AG04450 (cell line): ENCODE measurements around the gene RPH3AL. TPM values are rescaled to one million over a fixed set of nuclear protein-coding genes. Genes with fewer than 3 reads are reported as not detected.
"Not testable (repeated sequence)": the region's sequence is repeated elsewhere in the genome, so short reads cannot be mapped to it uniquely, and the experiment has no call there.

Source experiments
- CTCF ChIA-PET: fragments of 300-600, 350-600 bp; formaldehyde crosslinking; extraction: SDS; loops from one replicate; lab custom pipeline; 2022; ENCODE audit warnings: antibody characterized with exemption, inconsistent platforms; lab: Charles Lee
- POLR2A ChIA-PET: fragments of 350-600 bp; formaldehyde crosslinking; extraction: SDS; loops from one replicate; lab custom pipeline; 2021; ENCODE audit warnings: antibody characterized with exemption, inconsistent platforms; lab: Yijun Ruan, JAX
- DNase-seq: peaks from one replicate; pipeline ENCODE4 v3.0.0-alpha.2; 2011; ENCODE audit warnings: low read depth, low spot score
- H3K27ac ChIP-seq: one replicate; pipeline ENCODE4 v1.5.1; 2012; ENCODE audit warnings: low read depth, low read length, control low read depth
- H3K27me3 ChIP-seq: one replicate; pipeline ENCODE4 v1.6.0; 2012; ENCODE audit warnings: low read length; ENCODE audit not compliant: control insufficient read depth, insufficient read depth
- H3K4me3 ChIP-seq: 2 replicates; pipeline ENCODE4 v1.5.1; 2011; ENCODE audit warnings: mild to moderate bottlenecking, low read depth, low read length, control low read depth
- H3K9me3 ChIP-seq: 2 replicates; pipeline ENCODE4 v1.5.1; 2012; ENCODE audit warnings: low read length; ENCODE audit not compliant: control insufficient read depth, insufficient read depth
- CTCF ChIP-seq: IDR thresholded peaks from 2 replicates; pipeline ENCODE4 v1.5.1; 2011; ENCODE audit warnings: low read depth, low read length, control low read depth, inconsistent platforms
- polyA plus RNA-seq: library from polyadenylated mRNA; depleted of rRNA; stranded (reverse); fragments of >200 nt; gene quantifications from 2 replicates; pipeline ENCODE4 v1.2.3, GENCODE V29; 2011

The RPH3AL gene
- polyA plus RNA-seq, 1 experiment = 1.3 TPM

GRCh38 chr17:319266-319665 is 33.3 kb downstream of the RPH3AL start:
- no peak overlapping the region for H3K27ac ChIP-seq
- no peak for DNase-seq
- ChIA-PET CTCF (no interaction called here), POLR2A (no interaction called here)
- TF ChIP-seq CTCF = no peak
- peaks cover 37% of the 10 kb centered on the region for H3K9me3 ChIP-seq
- H3K27me3 ChIP-seq = peaks cover 32% of the 10 kb centered on the region
- no peak overlapping the region for H3K4me3 ChIP-seq

GRCh38 chr17:317070-317469 is 35.5 kb downstream of the RPH3AL start:
- peaks cover 16% of the 10 kb centered on the region for H3K27me3 ChIP-seq
- H3K4me3 ChIP-seq, CTCF ChIA-PET, DNase-seq, POLR2A ChIA-PET, H3K27ac ChIP-seq: not testable (repeated sequence)
- H3K9me3 ChIP-seq = peaks cover 37% of the 10 kb centered on the region

DNA sequence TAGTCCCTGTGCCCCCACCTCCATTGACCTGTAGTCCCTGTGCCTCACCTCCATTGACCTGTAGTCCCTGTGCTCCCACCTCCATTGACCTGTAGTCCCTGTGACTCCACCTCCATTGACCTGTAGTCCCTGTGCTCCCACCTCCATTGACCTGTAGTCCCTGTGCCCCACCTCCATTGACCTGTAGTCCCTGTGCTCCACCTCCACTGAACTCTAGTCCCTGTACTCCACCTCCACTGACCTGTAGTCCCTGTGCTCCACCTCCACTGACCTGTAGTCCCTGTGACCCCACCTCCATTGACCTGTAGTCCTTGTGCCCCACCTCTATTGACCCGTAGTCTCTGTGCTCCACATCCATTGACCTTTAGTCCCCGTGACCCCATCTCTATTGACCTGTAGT is 37.2 kb downstream of the RPH3AL start:
- DNase-seq, H3K27ac ChIP-seq, H3K4me3 ChIP-seq, CTCF ChIA-PET, POLR2A ChIA-PET: not testable (repeated sequence)
- Histone ChIP-seq H3K9me3 (peaks cover 37% of the 10 kb centered on the region), H3K27me3 (peaks cover 11% of the 10 kb centered on the region)

DNA sequence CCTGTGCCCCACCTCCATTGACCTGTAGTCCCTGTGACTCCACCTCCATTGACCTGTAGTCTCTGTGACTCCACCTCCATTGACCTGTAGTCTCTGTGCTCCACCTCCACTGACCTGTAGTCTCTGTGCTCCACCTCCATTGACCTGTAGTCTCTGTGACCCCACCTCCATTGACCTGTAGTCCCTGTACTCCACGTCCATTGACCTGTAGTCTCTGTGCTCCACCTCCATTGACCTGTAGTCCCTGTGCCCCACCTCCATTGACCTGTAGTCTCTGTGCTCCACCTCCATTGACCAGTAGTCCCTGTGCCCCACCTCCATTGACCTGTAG is 38.0 kb downstream of the RPH3AL start:
- H3K4me3 ChIP-seq, CTCF ChIA-PET, POLR2A ChIA-PET, H3K27ac ChIP-seq, DNase-seq: not testable (repeated sequence)
- Histone ChIP-seq H3K27me3 (peaks cover 17% of the 10 kb centered on the region), H3K9me3 (peaks cover 37% of the 10 kb centered on the region)

- POLR2A ChIA-PET = no interaction called here
- no peak for DNase-seq
- CTCF ChIA-PET = no interaction called here
- Histone ChIP-seq H3K27ac (no peak overlapping the region), H3K27me3 (peaks cover 18% of the 10 kb centered on the region), H3K9me3 (peaks cover 33% of the 10 kb centered on the region), H3K4me3 (no peak overlapping the region)
- no peak for TF ChIP-seq CTCF
Observed at GRCh38 chr17:313911-314613, 38.5 kb downstream of the RPH3AL start.

GRCh38 chr17:313231-313630 is 39.4 kb downstream of the RPH3AL start:
- DNase-seq = no peak
- TF ChIP-seq CTCF = no peak
- H3K4me3 ChIP-seq = no peak overlapping the region
- H3K9me3 ChIP-seq = peaks cover 33% of the 10 kb centered on the region
- CTCF ChIA-PET = interaction anchor here (0.6 kb wide), 1 partner anchor 189 kb away, joined by 4 read pairs; no protein-coding TSS in a partner anchor
- peaks cover 18% of the 10 kb centered on the region for H3K27me3 ChIP-seq
- no peak overlapping the region for H3K27ac ChIP-seq
- POLR2A ChIA-PET = no interaction called here
